HepG2 (cell line): ENCODE measurements around the gene ORC3. TPM values are rescaled to one million over a fixed set of nuclear protein-coding genes. Genes with fewer than 3 reads are reported as not detected.
A peak's percentile ranks its signal among the peaks of the same experiment; 100 is the strongest.

Experiments used
- ATAC-seq: fragments of 200-7000 bp; cut with Tn5 transposase; 3 replicates; pipeline ENCODE4 v1.9.1; 2020; ENCODE audit warnings: mild to moderate bottlenecking, moderate library complexity
- BruUV-seq: library from RNA; stranded (reverse); fragments of 400-500 nt; replicated peaks from 2 replicates; lab custom pipeline; 2021; lab: Mats Ljungman, UMichigan
- CTCF ChIA-PET: fragments of 300-600 bp; formaldehyde crosslinking; extraction: SDS; loops from one replicate; lab custom pipeline; 2021; ENCODE audit warnings: low total read pairs, inconsistent platforms, low intra/inter-chr PET ratio; lab: Yijun Ruan, JAX
- POLR2A ChIA-PET: fragments of 350-600 bp; sonication (Branson Sonifier 250); formaldehyde crosslinking; loops from one replicate; lab custom pipeline; 2020; ENCODE audit warnings: antibody characterized with exemption, inconsistent platforms; lab: Yijun Ruan, JAX
- DNase-seq: peaks from one replicate; pipeline ENCODE4 v3.0.0-alpha.2; 2015; ENCODE audit warnings: low spot score
- FAIRE-seq: peaks from 3 replicates; lab custom pipeline; 2011; peaks lifted over from hg19 to GRCh38; lab: Jason Lieb, UNC
- H2AFZ ChIP-seq: one replicate; pipeline ENCODE4 v1.6.1; 2011; ENCODE audit warnings: low read length, inconsistent platforms
- H3K27ac ChIP-seq: fragments of 300-600 bp; 3 replicates; pipeline ENCODE4 v1.8.0; 2011; ENCODE audit warnings: mixed run types, mild to moderate bottlenecking, mixed read lengths, low read length, inconsistent platforms; ENCODE audit not compliant: insufficient read depth; ENCODE audit errors: extremely low read length
- H3K27me3 ChIP-seq, 2 experiments: fragments of 200-600 bp in 1 of 2; 2 replicates in 1 of 2; 3 replicates in 1 of 2; pipeline versions ENCODE4 v1.6.0 to v1.8.0; 2011; ENCODE audit warnings: low read length in 2 of 2, mild to moderate bottlenecking in 2 of 2, moderate library complexity in 2 of 2, inconsistent platforms in 1 of 2; ENCODE audit not compliant: insufficient read depth in 2 of 2, control insufficient read depth in 1 of 2
- H3K36me3 ChIP-seq, 2 experiments: fragments of 200-600 bp in 1 of 2; replicated peaks in 1 of 2; 2 replicates in 1 of 2; 3 replicates in 1 of 2; pipeline versions ENCODE4 v1.5.1 to v1.8.0; 2011; ENCODE audit warnings: low read length in 2 of 2, inconsistent platforms in 1 of 2; ENCODE audit not compliant: insufficient read depth in 2 of 2, control insufficient read depth in 1 of 2
- H3K4me1 ChIP-seq: 2 replicates; pipeline ENCODE4 v1.5.1; 2012; ENCODE audit warnings: low read length, inconsistent platforms; ENCODE audit not compliant: insufficient read depth
- H3K4me2 ChIP-seq: 2 replicates; pipeline ENCODE4 v1.6.0; 2011; ENCODE audit warnings: low read depth, low read length, inconsistent platforms
- H3K4me3 ChIP-seq, 3 experiments: fragments of 200-600 bp in 1 of 3; sonication (generic), shearing (Covaris generic) in 1 of 3; replicated peaks in 1 of 3; 2 replicates each; pipeline ENCODE4 v1.5.1; 2011 to 2016; ENCODE audit warnings: low read length in 3 of 3, inconsistent platforms in 2 of 3, low read depth in 2 of 3, mild to moderate bottlenecking in 2 of 3, control low read depth in 1 of 3, mixed read lengths in 1 of 3; ENCODE audit not compliant: insufficient read depth in 1 of 3
- H3K79me2 ChIP-seq: one replicate; pipeline ENCODE4 v1.6.1; 2011; ENCODE audit warnings: low read length, inconsistent platforms; ENCODE audit not compliant: insufficient read depth
- H3K9ac ChIP-seq: 2 replicates; pipeline ENCODE4 v1.6.0; 2011; ENCODE audit warnings: mild to moderate bottlenecking, low read depth, low read length, inconsistent platforms; ENCODE audit not compliant: insufficient read depth
- H3K9me3 ChIP-seq: 2 replicates; pipeline ENCODE4 v1.5.1; 2012; ENCODE audit warnings: mild to moderate bottlenecking, low read length
- H4K20me1 ChIP-seq: 2 replicates; pipeline ENCODE4 v1.6.0; 2011; ENCODE audit warnings: inconsistent platforms, mild to moderate bottlenecking, low read length, moderate library complexity; ENCODE audit not compliant: insufficient read depth
- DZIP1 ChIP-seq: sonication (generic); formaldehyde crosslinking; IDR thresholded peaks from 2 replicates; pipeline ENCODE4 v1.5.0; 2020; ENCODE audit warnings: mild to moderate bottlenecking, missing genetic modification reagents
- HMGXB4 ChIP-seq, 2 experiments: sonication (generic) in 1 of 2; formaldehyde crosslinking in 1 of 2; IDR thresholded peaks; 2 replicates each; pipeline versions ENCODE4 v1.4.0 to v1.6.1; 2018 to 2020; ENCODE audit warnings: missing genetic modification reagents in 2 of 2, borderline replicate concordance in 1 of 2, low read depth in 1 of 2, mild to moderate bottlenecking in 1 of 2, missing biosample characterization in 1 of 2
- KMT2A ChIP-seq: sonication (generic); formaldehyde crosslinking; IDR thresholded peaks from 2 replicates; pipeline ENCODE4 v1.4.0; 2020; ENCODE audit warnings: missing genetic modification reagents
- PAXIP1 ChIP-seq: sonication (generic); formaldehyde crosslinking; conservative IDR thresholded peaks from 2 replicates; pipeline ENCODE4 v1.4.0; 2020; ENCODE audit warnings: mild to moderate bottlenecking, missing genetic modification reagents, moderate library complexity
- RAD21 ChIP-seq: fragments of 450-650 bp; formaldehyde crosslinking; IDR thresholded peaks from 2 replicates; pipeline ENCODE4 v1.5.0; 2020; ENCODE audit warnings: mild to moderate bottlenecking
- TOE1 ChIP-seq: sonication (generic); formaldehyde crosslinking; IDR thresholded peaks from 2 replicates; pipeline ENCODE4 v1.4.0; 2020; ENCODE audit warnings: mild to moderate bottlenecking, missing genetic modification reagents
- ZNF20 ChIP-seq: sonication (generic); formaldehyde crosslinking; IDR thresholded peaks from 2 replicates; pipeline ENCODE4 v1.4.0; 2020; ENCODE audit warnings: mild to moderate bottlenecking, moderate library complexity, missing genetic modification reagents
- ZNF251 ChIP-seq: sonication (generic); formaldehyde crosslinking; IDR thresholded peaks from 2 replicates; pipeline ENCODE4 v1.9.0; 2021; ENCODE audit warnings: mild to moderate bottlenecking, missing genetic modification reagents
- ZNF317 ChIP-seq: sonication (generic); formaldehyde crosslinking; IDR thresholded peaks from 2 replicates; pipeline ENCODE4 v1.5.0; 2020; ENCODE audit warnings: mild to moderate bottlenecking, missing genetic modification reagents
- ZXDC ChIP-seq: sonication (generic); formaldehyde crosslinking; IDR thresholded peaks from 2 replicates; pipeline ENCODE4 v1.5.0; 2020; ENCODE audit warnings: mild to moderate bottlenecking, missing genetic modification reagents
- WGBS: methylation state at CpG from one replicate; pipeline ENCODE4 v1.1.6; 2017; ENCODE audit warnings: low lambda C conversion rate; 5-methylcytosine and 5-hydroxymethylcytosine counted together
- in situ Hi-C: cut with HindIII; loops from 2 replicates; pipeline ENCODE4 v1.10.0; 2017; ENCODE audit warnings: low pct_unique_long_range_greater_than_20kb; ENCODE audit not compliant: extremely low pct_ligation_motif_present
- intact Hi-C: fragments of 100-400 bp; cut with micrococcal nuclease; formaldehyde crosslinking; loops from one replicate; pipeline ENCODE4 v1.10.0; 2022; ENCODE audit not compliant: unreplicated experiment
- polyA plus RNA-seq, 8 experiments: library from polyadenylated mRNA; depleted of rRNA in 3 of 8; stranded (reverse) in 7 of 8; unstranded in 1 of 8; fragments of >200 nt; fragmentation: Illumina TruSeq in 4 of 8; extraction: Trizol in 4 of 8; gene quantifications; 2 replicates each; pipeline versions ENCODE4 v1.2.1 to v1.2.3, GENCODE V29; 2011 to 2016; ENCODE audit warnings: low read depth in 4 of 8, missing spikeins in 1 of 8, mixed read lengths in 1 of 8; ENCODE audit not compliant: insufficient read depth in 1 of 8
- total RNA-seq, 5 experiments: library from RNA; depleted of rRNA; stranded (reverse); fragments of >200 nt; fragmentation: Illumina TruSeq; extraction: Trizol; gene quantifications; 2 replicates each; pipeline ENCODE4 v1.2.3, GENCODE V29; 2016; ENCODE audit warnings: low read depth in 1 of 5

ORC3 gene
- total and polyA plus RNA-seq, 2 of the 13 experiments (the other 11 are each of a cell fraction or from before 2014, with no cell fraction given) = 21.8 to 43.5 TPM

GRCh38 chr6:87600576-87600975 lies 10.6 kb downstream of the ORC3 start:
- ChIA-PET POLR2A (no interaction called here), CTCF (no interaction called here)
- H2AFZ ChIP-seq = no peak overlapping the region
- FAIRE-seq = no peak
- WGBS = 96% methylated on average over 1 of the region's 1 CpG
- H3K4me1 ChIP-seq = no peaks in the 10 kb centered on the region
- BruUV-seq = TSS peak; percentile 19
- H3K9me3 ChIP-seq = no peaks in the 10 kb centered on the region
- H3K4me2 ChIP-seq = no peak overlapping the region
- intact Hi-C loops = no loop called here
- peaks cover 2 to 3% of the 10 kb centered on the region in 2 experiments; a peak in 4 of 5 replicates for H3K36me3 ChIP-seq
- H3K4me3 ChIP-seq = no peak overlapping the region
- TF ChIP-seq HMGXB4 (CRISPR knock-in tag; IDR thresholded peaks at IDR 0.05; ENCODE audit: borderline replicate concordance in 1 of 2, low read depth in 1 of 2) (no peak), ZXDC (CRISPR knock-in tag) (no peak), KMT2A (CRISPR knock-in tag) (no peak), ZNF20 (CRISPR knock-in tag) (no peak), PAXIP1 (CRISPR knock-in tag) (no peak), DZIP1 (CRISPR knock-in tag) (no peak), RAD21 (CRISPR knock-in tag) (no peak), TOE1 (CRISPR knock-in tag) (no peak), ZNF251 (CRISPR knock-in tag) (no peak), ZNF317 (CRISPR knock-in tag) (no peak)
- no peaks in the 10 kb centered on the region for H3K79me2 ChIP-seq
- H3K9ac ChIP-seq = no peak overlapping the region
- ATAC-seq = no peak
- in situ Hi-C loops = no loop called here
- H3K27me3 ChIP-seq = no peaks in the 10 kb centered on the region
- H4K20me1 ChIP-seq = no peaks in the 10 kb centered on the region
- H3K27ac ChIP-seq = no peak overlapping the region
- DNase-seq = no peak
